Epithelial cell of prostate (primary cell): ENCODE data around the gene IMMP2L.

Experiments
- DNase-seq: peaks from one replicate; pipeline ENCODE4 v3.0.0-alpha.2; 2011; ENCODE audit warnings: low read depth, low spot score
- H3K27ac ChIP-seq: fragments of 450-650 bp; 2 replicates; pipeline ENCODE4 v1.5.1; 2017; ENCODE audit warnings: mild to moderate bottlenecking

The IMMP2L gene

DNA sequence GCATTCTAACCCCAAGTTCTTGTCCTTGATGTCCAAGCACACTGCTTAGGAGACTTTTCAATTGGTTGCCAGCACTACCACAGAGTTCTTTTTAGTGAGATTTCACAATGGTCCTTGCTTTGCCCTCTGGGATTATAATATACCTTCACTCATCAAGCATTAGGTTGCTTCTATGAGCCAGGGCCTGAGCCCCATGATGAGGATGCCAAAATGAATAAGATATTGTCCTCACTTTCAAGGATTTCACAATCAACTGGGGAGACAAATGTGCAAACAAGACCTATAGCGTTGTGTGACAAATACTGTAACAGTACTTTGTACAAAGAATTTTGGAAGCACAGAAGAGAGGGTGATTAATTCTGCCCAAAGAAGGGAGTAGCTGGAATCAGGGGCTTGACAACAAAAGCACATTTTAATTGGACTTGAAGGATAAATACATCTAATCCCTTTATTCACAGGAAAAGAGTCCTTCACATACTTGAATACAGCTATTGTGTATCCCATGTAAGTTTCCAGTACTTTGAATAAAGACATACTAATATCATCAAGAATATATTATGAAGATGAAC, 734.9 kb downstream of the IMMP2L start:
- H3K27ac ChIP-seq = no peak overlapping the region

DNA sequence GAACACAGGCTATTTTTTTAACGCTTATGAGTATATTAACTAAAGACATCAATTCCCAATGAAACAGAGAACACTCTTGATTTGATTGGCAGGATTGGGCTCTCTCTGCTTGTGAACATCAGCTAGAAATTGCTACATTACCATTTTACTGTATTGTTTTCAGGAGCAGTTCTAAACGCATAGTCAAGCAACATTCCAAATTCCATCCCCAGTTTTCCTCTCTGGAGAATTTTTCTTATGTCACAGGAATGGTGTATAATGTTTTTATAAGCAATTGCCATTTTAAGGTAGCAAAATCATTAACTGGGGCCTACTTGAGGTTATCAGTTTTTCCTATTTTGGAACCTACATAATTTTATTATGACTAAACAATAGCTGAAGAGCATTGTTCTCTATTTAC, 748.3 kb downstream of the IMMP2L start:
- no peak overlapping the region for H3K27ac ChIP-seq
- DNase-seq = no peak

More for the DNA sequence above, 734.9 kb downstream of the IMMP2L start:
- no peak for DNase-seq

DNA sequence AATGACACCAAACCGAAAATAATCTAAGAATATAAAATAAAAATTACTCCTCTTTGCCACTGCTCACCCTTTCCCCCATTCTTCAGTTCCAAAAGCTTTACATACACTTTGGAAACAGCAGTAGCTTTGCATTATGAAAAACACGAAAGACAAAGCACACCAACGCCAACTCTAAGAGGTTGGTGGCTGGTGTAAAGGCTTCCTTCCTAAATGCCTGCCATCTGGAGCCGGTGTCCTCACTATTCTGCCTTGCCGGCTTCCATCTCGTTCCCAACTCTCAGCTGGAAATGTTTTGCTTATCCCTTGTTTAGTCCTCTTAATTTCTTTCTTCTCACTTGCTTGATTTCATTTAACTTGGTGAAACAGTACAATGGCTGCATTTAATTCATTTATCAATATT, 752.5 kb downstream of the IMMP2L start:
- no peak overlapping the region for H3K27ac ChIP-seq
- DNase-seq = no peak

DNA sequence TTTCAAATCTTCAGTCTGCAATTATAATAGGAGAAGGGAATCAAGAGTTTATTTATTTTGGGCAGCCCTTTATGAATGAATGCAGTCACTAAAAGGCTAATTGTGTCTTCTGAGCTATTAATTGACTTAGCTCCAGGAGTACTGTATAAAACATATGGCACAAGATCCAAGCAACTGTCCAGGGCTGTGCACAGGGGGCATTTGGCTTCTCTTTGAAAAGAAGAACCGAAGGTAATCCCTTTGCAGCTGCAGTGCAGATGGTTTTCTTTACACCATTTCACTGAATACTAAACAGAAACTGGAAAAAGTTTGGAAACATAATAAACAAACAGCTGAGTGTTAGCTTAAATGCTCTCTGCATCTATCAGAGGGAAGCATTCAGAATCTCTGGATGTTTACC, 753.9 kb downstream of the IMMP2L start:
- H3K27ac ChIP-seq = no peak overlapping the region
- no peak for DNase-seq

DNA sequence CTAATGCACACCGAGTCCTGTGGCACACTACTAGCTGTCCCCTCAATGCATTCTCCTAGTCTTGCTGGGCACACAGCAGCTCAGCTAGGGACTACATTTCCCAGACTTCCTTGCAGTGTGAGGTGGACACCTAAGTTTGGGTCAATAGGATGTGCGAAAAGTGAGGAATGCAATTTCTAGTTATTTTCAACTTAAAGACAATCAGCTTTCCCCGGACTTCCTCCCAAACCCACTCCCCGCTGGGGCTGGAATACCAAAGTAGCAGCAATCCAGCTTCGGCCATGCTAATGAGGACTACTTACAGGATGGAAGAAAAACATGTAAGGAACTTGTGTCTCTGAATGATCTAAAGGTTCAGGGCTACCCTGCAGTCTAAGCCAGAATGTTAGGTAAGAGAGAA, 757.8 kb downstream of the IMMP2L start:
- no peak for DNase-seq
- H3K27ac ChIP-seq = no peak overlapping the region

DNA sequence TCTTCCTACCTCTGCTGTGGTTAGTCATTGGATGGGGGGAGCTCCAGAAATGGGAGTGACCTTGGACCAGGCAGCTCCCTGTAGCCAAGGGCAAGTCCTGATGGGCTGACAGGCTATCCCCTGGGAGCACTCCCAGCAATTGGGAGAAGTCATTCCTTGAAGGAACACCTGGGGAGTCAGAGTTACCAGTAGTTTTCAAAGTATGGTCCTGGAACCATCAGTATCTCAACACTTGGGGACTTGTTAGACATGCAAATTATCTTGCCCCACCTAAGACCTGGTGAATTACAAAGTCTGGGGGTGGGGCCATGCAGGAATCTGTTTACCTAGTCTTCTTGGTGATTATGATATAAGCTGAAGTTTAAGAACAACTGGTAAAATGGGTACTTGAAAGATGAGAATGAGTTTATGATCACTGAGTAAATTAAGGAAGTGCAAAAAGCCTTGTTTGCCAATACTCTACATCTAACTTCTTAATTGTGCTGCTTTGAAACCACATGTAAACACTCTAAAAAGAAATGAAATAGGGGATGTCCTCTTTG, 758.6 kb downstream of the IMMP2L start:
- DNase-seq = no peak
- H3K27ac ChIP-seq = no peak overlapping the region

DNA sequence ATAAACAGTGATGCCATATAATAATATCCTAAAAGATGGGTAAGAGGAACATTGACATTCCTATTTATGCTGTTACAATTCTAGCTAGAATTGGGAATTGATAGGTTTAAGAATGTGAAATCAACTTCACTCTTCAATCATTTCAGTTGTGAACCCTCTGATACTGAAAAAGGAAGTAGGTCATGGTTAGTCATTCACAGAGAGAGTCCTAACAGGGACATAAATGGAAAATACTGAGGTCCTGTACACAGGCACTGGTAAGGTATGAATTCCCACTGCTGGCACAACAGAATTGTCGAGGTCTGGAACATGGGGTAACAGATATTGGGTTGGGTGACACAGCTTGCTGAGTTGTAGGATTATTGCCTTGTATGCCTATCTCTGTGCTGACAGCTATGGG, 760.8 kb downstream of the IMMP2L start:
- H3K27ac ChIP-seq = no peak overlapping the region
- no peak for DNase-seq

DNA sequence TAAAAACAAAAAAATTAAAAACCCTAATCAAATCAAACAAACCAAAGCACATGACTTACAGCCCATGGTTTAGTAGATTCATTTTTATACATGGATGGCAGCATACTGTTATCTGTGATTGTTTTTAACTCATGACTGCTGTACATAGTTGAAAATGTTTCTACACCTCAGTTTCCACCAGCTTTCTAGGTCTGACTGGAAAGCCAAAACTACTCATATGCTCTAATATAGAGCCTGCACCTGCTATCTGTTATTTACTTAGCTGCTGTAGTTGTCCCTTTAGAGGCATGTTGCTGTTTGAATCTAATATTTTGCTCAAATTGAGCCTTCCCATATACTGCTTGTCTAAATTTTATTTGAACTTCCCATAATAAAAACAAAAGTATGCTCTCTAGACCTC, 761.3 kb downstream of the IMMP2L start:
- H3K27ac ChIP-seq = no peak overlapping the region
- DNase-seq = no peak

DNA sequence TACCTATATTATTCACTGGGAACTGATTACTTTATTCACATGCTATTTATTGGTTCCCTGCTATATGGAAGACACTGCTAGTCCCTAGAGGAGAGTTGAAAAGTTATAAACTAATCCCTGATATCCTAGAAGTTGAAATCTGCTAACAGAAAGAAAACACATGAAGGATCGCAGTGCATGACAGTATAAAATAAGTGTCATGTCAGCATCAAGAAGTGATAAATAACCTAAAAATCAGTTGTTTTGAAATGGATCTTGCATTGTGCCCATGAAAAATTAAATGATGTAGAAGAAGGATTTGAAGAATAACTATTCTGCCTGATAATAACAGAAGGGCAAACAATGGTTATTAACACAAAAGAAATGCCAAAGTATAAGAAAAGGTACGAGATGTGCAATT, 764.6 kb downstream of the IMMP2L start:
- H3K27ac ChIP-seq = no peak overlapping the region
- DNase-seq = no peak

DNA sequence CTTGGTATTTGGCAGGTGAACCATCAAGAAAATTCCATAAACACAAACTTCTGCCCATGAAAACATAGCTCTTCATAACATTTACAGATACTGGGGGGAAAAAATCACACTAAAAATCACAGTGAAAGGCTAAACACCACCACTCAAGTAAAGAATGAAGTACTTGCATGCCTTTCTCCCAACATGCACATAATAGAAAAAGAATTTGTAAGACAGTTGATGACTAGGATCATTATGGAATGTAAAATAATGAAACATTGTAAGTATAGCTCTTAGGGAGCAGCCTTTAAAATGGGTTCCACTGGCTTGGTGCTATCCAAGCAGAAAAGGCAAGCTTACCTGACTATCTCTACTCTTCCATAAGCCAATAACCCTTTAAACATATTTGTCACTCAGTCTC, 771.3 kb downstream of the IMMP2L start:
- H3K27ac ChIP-seq = no peak overlapping the region
- DNase-seq = no peak

DNA sequence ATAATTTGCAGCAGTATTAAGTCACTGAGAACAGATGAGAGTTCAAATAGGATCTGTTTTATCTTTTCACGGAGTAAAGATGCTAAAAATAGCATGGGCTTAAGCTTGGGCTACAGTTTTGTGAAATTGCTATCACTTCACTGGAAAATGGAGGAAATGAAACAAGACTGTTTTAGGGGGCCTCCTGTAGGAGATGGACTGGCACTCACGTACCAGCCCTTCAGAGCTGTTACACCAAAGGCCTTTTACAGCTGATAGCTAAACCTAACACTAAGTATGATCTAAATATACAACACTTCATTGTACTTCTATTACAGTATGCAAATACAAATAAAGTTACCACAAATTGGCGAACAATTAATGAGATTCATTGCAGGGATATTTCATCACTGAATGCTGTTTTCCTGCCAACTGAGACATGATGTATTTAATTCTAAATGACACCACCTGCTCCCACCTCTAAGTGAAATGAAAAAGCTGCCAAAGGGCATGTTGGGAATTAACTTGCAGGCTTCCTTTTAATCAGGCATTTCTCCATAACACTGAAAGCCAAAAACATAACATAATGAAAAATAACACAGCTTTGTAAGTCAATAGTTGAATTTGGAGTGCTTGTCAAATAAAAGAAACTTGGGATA, 775.8 kb downstream of the IMMP2L start:
- DNase-seq = no peak
- no peak overlapping the region for H3K27ac ChIP-seq

DNA sequence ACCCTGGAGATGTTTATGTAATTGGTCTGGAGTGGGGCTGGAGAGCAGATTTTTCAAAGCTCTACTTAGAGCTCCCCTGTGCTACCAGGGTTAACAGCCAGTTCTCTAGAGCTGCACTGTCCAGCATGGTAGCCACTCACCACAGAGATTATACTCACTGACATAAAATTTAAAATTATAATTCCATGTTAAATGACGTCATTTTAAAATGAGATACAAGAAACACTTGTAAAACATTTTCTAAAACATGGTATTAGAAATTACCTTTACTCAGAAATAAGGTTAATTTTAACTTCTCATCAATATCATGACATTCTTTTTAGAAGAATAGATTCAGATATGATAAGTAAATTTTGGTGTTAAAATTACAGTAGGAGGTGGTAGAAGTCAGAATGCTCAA, 777.5 kb downstream of the IMMP2L start:
- no peak overlapping the region for H3K27ac ChIP-seq
- no peak for DNase-seq

DNA sequence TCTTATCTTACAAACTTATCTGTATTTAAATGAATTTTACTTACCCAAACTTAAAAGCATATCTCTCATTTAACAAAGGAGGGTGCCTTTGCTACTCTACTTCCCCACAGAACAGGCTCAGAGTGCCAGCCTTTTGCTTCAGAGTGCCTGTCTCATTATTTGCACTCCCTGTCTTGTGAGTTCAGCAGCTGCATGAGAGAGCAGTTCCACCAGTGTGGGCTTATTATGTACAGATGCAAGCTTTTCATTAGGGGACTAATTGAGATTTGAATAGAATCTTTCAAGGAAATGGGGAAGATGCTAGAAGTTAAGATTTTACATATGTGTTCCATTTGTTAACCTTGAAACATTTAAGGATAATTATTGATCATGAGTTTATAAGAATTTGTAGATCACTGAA, 781.6 kb downstream of the IMMP2L start:
- no peak for DNase-seq
- H3K27ac ChIP-seq = no peak overlapping the region

DNA sequence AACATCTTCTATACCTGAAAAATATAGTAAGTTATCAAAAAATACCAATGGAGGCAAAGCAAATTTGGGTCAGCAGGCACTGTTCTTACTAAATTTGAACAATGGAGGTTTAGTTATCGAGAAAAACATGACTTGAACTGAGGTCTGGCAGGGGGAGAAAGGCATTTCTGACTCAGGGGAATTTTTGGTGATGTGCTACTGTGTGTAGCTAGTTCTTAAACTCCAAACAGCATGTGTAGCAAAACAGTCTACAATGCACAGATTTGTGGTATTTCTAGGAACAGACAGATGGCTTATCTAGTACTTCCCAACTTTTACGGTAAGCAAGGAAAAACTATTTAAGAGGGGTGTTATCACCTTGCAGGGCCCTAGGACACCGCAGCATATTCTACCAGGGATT, 783.0 kb downstream of the IMMP2L start:
- no peak overlapping the region for H3K27ac ChIP-seq
- DNase-seq = no peak

DNA sequence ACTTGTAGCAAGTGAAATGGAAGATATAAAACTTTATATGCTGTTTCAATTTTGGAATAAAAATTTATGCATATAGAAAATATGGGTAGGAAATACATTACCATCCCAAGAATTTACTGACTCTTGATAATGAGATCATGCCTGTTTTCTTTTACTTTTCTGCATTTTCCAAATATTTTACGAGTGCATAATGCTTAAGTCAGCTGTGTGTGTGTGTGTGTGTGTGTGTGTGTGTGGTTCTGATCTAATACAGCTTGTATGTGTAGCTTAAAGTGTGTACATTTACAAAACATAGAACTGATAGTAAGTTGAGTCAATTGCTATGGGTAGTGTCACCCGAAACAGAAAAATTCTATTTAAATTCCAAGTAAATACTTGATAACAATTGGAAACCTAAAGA, 787.2 kb downstream of the IMMP2L start:
- no peak for DNase-seq
- H3K27ac ChIP-seq = no peak overlapping the region

DNA sequence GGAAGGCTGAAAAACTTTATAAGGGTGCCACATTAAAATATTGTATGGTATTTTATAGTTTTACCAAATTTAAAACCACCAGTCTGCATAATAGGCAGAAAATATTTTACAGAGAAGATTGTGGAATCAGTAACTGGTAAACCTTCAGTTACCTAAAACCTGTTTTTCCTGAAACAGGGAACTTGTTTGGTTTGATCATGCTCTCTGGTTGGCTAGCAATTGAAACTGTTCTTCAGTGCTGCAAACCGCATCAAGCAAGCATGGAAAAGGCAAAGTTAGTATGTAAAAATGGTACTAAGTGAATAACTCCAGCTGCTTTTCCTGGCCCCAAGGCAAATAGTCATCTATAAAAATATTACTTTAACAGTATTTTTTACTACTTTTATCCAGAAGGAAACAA, 788.2 kb downstream of the IMMP2L start:
- no peak for DNase-seq
- H3K27ac ChIP-seq = no peak overlapping the region

DNA sequence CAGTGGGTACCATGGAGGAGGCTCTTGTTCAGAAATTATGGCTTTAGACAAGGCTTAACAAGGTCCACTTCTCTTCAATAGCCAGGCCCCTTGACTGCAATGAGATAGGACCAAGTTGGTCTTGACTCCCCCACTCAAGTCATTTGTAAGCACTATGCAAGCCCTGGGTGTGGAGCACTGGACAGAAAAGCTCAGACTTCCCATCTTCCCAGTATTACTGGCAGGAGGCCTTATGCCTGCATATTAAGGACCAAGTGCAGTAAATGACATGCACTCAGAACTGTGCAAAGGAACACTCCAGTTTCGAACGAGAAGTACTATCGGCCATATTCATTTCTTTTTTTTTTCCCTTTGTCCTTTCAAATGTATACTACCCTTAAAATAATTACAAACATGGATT, 789.7 kb downstream of the IMMP2L start:
- H3K27ac ChIP-seq = no peak overlapping the region
- no peak for DNase-seq

DNA sequence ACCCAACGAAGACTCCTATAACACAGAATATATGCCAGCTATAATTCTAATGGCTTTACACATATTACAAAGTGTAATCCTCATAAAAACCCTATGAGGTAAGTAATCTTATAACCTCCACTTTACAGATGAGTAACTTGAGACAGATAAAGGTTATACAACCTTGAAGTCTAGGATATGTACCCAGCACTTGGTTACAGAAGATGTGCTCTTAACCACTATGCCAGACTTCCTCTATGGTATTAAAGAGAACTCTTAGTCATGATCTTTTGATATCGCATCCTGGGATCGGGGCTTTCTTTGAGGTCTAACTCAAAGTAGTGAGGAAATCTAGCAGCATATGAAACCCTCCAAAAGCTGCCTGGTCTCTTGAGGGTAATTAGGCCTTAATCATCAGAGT, 790.6 kb downstream of the IMMP2L start:
- DNase-seq = no peak
- H3K27ac ChIP-seq = no peak overlapping the region

DNA sequence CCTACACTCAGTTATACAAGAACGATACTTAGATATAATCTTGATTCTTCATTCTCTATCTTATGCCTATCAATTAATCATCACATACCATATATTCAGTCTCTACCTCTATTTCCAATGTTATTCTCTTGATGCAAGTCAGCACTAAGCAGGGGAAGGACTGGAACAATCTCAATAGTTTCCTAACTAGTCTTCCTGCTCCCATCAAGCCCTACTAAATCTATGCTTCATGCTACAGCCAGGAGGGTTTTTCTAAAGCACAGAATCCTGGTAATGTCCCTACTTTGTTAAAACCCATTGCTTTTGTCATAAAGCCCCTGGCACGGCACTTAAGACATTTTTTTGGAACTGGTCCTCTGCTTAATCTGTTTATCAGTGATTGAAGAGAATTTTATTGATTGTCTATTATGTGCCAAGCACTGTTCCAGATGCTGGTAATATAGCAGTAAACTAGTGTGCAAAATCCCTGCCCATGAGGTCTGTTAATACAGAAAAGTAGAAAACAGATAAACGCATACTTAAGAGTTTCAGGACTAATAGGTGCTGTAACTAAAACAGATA, 794.7 kb downstream of the IMMP2L start:
- no peak overlapping the region for H3K27ac ChIP-seq
- no peak for DNase-seq

DNA sequence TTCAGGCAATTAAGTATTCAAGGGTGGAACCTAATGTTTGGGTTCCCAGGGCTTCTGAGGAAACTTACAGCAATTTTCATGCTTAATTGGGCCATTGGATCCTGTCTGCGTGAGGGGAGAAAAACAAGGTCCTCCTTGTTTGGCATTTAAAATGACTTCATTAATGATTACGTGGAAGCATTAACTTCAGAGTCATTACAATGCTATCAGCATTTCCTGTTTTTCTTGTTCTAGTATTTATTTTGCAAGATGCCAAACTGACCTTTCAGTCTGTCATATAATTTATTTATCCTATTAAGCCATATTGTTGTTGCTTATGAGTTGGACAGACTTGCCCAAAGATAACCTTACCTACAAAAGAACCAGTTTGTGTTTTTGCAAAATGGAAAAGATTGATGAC, 795.4 kb downstream of the IMMP2L start:
- no peak overlapping the region for H3K27ac ChIP-seq
- no peak for DNase-seq

DNA sequence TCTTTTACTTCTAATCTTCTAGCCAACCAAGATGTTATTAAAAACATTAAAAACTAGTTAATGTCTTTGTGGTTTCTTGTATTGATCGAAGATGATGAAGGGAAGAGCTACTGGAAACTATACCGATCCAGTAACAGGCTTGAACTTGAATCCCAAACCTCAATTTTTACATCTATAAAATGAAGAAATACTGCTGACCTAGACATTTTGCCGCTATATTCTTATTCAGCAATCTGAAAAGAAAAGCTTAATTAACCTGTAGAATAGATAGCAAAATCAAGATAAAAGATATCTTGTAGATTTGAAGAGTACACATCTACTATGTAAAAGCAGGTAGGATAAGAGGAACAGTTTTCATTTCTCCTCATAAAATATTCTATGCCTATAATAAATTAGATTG, 797.4 kb downstream of the IMMP2L start:
- DNase-seq = no peak
- H3K27ac ChIP-seq = no peak overlapping the region
